Urothelium cell line (cell line): ENCODE results near the gene AHSP.
A peak's percentile ranks its signal among the peaks of the same experiment; 100 is the strongest.
"Not testable (repeated sequence)": the region's sequence is repeated elsewhere in the genome, so short reads cannot be mapped to it uniquely, and the experiment has no call there.

Experiments
- DNase-seq: peaks from one replicate; pipeline ENCODE4 v3.0.0; 2011; ENCODE audit warnings: low spot score, mixed read lengths
- FAIRE-seq: peaks from 2 replicates; lab custom pipeline; 2011; peaks lifted over from hg19 to GRCh38; lab: Jason Lieb, UNC

The AHSP gene, protein sequence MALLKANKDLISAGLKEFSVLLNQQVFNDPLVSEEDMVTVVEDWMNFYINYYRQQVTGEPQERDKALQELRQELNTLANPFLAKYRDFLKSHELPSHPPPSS

DNA sequence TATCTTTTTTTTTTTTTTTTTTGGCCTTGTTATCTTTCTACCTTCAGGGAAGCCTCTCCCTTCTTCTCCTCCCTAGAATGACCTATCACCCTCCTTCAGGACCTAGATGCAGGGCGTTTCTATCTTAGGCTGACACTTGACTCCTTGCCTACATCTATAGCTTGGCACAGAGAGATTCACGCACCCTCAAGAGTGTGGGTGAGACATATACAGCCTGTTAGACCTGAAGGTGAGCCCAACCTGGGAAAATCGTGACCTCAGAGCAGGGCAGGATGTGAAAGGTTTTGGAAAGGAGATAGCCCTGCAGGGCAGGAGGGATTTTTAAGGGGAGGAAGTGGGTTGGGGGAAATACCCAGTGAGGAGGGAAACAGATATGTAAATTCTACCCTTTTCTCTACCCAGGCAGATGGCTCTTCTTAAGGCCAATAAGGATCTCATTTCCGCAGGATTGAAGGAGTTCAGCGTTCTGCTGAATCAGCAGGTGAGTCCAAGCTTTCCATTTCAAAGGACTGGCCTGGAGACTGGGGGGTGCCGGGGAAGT, at the start of gene AHSP:
Gene AHSP, plus strand, starts transcription at position 167 of the 541 bp plus-strand sequence. Its CDS starts 240 bp downstream, at position 407.
- FAIRE-seq: no peak
- DNase-seq: no peak

DNA sequence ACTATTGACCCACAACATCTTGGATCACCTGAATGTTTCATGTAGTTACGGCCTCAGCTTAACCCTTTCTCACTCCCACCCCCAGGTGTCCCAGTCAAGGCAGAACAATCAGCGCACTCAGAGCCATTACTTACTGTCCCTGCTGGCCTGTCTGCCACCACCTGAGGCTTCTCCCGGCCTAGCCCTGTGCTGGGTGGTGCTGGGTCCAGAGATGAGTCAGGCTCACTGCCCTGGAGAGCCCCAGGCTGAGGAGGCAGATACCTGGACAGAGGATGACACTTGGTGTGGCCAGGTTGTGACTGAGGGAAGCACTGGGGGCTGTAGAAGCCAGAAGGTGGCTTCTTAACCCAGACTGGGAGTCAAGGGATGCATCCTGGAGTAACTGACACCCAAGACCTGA, 48.7 kb upstream of the AHSP start:
- FAIRE-seq (no peak), DNase-seq (no peak)

DNA sequence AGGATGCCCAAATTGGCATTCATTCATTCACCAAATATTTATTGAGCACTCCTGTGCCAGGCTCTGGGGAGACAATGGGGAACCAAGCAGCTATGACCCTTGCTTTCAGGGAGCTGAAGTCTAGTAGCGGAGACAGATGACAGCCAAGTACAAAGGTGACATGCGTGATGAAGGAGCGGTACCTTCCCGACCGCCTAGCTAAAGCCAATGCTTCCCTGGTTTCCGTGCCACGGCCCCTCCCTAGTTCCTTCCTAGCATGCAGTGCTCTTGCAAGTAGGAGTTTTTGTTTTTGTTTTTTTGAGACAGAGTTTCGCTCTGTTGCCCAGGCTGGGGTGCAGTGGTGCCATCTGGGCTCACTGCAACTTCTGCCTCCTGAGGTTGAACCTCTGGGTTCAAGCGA, 47.9 kb upstream of the AHSP start:
- FAIRE-seq: no peak
- no peak for DNase-seq

DNA sequence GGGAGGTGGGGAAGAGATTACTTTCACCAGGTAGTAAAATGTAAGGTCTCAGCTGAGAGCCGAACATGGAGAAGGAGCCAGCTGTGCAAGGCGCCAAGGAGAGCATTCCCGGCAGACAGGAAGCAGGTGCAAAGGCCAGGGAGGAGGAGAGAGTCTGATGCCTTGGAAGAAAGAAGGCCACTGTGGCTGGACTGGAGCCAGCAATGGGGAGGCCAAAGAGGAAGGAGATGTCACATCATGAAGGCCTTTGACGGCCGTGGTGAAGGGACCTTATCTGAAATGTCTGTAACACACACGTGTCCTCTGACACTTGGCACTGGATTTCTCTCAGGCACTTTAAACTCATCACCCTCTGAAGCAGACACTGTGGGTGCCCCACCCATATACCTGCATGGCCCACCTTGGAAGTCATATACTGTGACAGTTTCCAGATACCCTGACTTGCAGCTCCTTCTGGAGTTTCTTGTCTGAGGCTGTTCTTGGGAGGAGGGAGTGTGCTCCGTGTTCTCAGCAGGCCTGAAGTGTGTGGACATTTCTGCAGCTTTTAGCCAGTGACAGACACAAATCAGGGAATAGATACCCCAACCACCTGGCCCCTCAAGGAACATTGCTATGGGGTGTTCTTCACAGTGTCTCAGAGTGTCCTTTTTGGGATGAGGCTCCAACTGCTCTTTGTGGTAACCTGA, 46.7 kb upstream of the AHSP start:
- no peak for DNase-seq
- FAIRE-seq: no peak

DNA sequence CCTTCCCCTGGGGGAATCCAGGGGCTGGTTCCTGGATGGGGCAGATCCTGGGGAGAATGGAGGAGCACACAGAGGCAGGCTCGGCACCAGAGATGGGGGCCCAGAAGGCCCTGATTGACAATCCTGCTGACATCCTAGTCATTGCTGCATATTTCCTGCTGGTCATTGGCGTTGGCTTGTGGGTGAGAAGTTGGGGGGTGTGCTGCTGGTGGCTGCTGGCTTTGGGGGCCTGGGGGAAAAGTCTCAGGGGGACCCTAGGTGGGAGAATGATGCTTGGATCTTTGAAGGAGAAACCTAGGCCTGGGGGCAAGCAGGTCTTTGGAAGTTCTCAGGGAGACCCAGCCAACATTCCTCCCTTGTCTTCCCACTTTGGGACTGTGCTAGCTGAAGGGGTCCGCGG, 44.6 kb upstream of the AHSP start, which contains the start of gene SLC5A2:
Gene SLC5A2, plus strand, starts transcription at position 43 of the 400 bp plus-strand sequence. Its CDS starts 14 bp downstream, at position 57.
- no peak for DNase-seq
- no peak for FAIRE-seq

DNA sequence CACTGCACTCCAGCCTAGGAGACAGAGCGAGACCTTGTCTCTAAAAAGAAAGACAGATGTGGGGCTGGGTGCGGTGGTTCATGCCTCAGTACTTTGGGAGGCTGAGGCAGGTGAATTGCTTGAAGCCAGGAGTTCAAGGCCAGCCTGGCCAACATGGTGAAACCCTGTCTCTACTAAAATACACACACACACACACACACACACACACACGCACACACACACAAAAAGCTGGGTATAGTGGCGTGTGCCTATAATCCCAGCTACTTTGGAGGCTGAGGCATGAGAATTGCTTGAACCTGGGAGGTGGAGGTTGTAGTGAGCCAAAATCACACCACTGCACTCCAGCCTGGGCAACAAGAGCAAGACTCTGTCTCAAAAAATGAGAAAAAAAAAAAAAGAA, 43.7 kb upstream of the AHSP start:
- DNase-seq, FAIRE-seq: not testable (repeated sequence)

DNA sequence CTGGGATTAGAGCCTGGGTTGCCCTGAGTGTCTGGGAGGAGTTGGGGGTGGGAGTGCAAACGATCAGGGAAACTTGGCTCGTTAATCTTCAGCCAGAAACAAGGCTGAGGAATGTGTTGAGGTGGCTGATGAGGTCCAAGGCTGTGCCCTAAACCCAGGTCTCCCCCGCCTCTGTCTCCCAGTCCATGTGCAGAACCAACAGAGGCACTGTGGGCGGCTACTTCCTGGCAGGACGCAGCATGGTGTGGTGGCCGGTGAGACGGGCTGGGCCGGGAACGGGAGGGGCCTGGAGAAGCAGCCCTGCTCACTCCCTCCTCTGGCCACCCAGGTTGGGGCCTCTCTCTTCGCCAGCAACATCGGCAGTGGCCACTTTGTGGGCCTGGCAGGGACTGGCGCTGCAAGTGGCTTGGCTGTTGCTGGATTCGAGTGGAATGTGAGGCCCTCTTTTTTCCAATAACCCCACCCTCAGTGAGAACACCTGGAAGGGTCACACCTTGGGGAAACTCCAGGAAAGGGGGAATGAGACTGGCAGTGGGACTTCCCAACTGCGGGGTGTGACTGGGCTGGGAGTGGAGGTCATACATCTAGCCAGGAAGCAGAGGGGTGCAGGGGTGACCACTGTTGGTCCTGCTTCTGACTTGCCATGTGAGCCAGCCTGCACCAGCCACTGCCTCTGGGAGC, 43.1 kb upstream of the AHSP start:
- DNase-seq (peak; percentile 23), FAIRE-seq (no peak)

DNA sequence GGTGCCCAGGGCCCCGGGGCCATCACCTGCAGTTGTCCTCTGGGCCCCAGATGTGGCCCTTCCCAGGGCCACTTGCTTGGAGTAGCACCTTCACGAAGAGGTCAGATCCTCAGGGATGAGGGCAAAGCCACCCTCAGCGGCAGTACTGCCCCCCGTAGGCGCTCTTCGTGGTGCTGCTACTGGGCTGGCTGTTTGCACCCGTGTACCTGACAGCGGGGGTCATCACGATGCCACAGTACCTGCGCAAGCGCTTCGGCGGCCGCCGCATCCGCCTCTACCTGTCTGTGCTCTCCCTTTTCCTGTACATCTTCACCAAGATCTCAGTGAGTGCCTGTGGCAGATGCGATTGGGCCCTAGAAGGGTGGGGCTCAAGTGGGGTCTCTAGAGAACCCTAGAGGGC, 42.1 kb upstream of the AHSP start:
- FAIRE-seq: no peak
- DNase-seq: no peak

DNA sequence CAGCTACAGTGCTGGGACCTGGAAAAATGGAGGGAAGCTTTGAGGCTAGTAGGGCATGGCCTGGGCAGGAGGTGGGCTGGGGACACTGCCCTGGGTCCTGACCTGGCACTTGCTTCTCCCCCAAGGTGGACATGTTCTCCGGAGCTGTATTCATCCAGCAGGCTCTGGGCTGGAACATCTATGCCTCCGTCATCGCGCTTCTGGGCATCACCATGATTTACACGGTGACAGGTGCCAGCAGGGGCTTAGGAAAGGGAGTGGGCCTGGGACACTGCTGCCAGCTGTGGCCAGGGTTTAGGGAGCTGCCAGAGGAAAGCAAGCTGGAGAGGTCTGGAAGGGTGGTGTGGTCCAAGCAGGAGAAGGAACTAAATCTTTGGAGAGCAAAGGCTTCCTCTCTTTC, 41.7 kb upstream of the AHSP start:
- DNase-seq (no peak), FAIRE-seq (no peak)

DNA sequence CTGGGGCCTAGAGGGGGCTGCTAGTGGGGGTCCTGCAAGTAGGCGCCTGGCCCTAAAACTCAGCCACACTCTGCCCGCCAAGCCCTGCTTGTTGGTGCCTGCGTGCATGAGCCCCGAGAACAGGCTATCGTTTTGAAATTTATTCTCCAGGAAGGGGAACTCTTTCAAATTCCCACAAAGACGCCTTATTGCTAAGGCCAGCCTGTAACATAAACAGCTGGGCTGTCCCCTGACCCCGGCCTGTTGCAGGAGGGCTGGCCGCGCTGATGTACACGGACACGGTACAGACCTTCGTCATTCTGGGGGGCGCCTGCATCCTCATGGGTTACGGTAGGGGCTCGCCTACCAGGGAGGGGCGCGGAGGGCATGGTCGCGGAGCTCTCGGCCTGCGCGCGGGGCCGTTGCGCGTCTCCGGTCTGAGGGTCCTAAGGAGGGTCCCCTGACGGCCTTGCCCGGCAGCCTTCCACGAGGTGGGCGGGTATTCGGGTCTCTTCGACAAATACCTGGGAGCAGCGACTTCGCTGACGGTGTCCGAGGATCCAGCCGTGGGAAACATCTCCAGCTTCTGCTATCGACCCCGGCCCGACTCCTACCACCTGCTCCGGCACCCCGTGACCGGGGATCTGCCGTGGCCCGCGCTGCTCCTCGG, 40.5 kb upstream of the AHSP start:
- FAIRE-seq: no peak

DNA sequence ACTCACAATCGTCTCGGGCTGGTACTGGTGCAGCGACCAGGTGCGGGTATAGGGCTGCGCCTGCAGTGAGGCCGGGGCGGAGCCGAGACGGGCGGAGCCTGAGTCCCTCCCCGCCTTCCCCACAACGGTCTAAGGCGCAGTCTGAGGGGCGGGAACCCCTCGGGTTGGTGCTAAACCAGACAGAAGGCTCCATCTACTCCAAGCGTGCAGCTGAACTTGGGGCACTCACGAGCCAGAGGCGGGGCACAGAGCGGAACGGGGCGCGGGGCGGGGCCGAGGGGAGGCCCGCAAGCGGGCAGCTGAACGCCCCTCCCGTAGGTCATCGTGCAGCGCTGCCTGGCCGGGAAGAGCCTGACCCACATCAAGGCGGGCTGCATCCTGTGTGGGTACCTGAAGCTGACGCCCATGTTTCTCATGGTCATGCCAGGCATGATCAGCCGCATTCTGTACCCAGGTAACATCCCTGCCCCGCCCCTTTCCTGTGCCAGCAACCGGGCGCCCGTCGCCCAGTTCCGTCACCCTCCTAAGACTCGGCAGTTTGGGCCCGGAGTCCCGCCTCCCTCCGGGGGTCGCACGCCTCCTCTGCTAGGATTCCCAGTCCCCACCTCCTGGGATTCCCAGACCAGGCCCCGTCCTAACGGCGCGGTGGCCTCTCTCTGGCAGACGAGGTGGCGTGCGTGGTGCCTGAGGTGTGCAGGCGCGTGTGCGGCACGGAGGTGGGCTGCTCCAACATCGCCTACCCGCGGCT, 39.8 kb upstream of the AHSP start:
- no peak for DNase-seq

More for the DNA sequence above, 40.5 kb upstream of the AHSP start:
- no peak for DNase-seq

DNA sequence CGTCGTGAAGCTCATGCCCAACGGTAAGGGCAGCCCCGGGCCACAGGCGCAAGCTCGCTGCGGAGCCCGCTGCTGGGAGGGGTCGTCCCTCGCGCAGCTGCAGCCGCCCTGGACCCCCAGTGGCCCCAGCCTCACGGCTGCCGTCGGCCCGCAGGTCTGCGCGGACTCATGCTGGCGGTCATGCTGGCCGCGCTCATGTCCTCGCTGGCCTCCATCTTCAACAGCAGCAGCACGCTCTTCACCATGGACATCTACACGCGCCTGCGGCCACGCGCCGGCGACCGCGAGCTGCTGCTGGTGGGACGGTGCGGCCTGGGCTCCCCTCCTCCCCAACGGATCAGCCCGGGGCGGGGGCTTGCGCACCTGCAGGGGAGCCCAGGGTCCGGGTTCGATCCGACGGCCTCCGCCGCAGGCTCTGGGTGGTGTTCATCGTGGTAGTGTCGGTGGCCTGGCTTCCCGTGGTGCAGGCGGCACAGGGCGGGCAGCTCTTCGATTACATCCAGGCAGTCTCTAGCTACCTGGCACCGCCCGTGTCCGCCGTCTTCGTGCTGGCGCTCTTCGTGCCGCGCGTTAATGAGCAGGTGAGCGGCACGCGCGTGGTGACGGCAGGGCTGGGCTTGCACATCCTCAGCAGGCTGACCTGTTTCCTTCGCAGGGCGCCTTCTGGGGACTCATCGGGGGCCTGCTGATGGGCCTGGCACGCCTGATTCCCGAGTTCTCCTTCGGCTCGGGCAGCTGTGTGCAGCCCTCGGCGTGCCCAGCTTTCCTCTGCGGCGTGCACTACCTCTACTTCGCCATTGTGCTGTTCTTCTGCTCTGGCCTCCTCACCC, 39.0 kb upstream of the AHSP start:
- no peak for FAIRE-seq

More for the DNA sequence above, 39.8 kb upstream of the AHSP start:
- FAIRE-seq: no peak

DNA sequence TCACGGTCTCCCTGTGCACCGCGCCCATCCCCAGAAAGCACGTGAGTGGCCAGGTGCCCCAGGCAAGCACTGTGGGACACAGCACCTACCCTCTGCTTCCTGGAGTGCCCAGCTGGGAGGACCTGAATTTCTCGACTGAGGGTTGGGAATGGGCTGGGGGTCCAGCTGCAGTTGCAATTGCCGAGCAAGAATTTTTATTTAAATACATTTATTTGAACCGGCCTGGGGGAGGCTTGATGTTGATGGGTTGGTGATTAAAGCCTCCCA, 38.5 kb upstream of the AHSP start:
- FAIRE-seq (no peak), DNase-seq (no peak)

More for the DNA sequence above, 39.0 kb upstream of the AHSP start:
- no peak for DNase-seq

DNA sequence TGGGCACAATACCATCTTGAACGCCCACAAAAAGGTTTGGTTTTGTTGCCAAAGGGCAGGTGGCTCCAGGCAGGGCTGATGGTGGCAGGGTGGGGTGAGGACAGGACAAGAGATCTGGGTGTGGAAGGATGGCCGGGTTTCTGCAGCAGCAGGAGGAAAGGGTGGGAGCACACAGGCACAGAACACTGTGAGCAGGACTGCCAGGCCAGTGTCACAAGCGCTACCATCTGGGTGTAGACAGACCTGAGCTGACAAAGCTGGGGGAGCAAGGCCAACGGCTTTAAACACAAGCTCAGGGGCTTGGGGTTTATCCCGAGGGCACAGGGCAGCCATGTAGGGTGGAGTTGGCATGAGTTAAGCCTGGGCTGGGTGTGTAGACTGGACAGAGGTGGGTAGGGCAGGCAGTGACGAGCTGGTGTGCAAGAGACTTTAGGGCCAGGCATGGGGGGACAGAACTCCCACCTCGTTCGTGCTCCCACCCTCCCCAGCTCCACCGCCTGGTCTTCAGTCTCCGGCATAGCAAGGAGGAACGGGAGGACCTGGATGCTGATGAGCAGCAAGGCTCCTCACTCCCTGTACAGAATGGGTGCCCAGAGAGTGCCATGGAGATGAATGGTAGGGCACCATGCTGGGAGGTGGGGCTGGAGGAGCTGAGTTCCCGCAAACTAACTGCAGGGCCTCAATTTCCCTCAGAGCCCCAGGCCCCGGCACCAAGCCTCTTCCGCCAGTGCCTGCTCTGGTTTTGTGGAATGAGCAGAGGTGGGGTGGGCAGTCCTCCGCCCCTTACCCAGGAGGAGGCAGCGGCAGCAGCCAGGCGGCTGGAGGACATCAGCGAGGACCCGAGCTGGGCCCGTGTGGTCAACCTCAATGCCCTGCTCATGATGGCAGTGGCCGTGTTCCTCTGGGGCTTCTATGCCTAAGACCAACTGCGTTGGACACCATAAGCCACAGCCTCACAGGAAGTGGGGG, 37.8 kb upstream of the AHSP start:
- DNase-seq (no peak), FAIRE-seq (no peak)

DNA sequence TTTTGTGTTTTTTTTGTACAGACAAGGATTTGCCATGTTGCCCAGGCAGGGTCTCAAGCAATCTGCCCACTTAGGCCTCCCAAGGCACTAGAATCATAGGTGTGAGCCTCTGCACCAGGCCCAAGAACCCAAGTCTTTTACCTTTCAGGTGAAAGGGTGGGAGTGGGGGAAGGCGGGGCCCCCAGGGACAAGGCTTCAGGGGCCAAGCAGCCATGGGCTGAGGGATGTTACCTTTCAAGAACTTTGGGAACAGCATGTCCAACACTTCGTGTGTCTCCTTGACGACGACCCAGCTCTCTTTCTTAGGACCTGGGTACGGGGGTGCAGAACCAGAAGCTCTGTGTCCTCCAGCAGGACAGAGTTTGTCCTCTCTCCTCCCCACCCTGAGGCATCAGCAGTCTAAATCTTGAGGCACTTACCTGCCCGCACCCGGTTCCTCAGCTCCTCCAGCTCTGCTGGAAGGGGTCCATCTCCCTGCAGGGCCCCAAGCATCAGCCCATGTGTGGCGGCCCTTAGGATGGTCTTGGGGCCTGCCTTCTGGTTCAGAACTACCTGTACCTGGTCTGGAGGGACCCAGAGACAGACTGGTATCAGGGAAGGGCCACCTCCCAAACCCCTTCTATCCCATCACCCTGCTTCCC, 35.8 kb upstream of the AHSP start:
- FAIRE-seq (no peak), DNase-seq (no peak)

DNA sequence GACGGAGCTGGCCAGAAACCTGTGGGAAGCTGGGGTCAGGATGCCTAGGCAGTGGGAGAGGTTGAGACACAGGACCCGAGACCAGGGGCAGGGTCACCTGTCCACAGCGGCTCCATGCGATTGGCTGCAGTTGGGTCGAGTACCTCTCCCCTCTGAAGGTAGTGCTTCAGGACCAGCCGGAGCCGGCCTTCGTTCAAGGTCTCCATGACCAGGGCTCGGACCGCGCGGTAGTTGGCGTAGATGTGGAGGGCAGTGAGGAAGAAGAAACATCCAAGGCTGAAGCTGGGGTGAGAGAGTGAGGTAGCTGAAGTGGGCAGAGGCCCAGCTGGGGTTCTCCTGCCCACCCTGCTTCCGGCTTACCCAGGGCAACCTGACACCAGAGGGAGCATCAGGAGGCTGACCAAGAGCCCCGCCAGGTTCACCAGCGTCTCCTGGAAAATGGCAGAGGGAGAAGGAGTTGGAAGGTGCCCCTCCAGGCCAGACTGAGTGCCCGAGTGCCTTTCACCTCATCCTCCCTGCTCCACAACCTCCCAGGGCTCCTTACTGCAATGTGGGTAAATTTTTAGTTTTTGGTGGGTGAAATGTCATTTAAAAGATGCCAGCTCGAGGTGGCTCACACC, 34.1 kb upstream of the AHSP start:
- DNase-seq: no peak
- FAIRE-seq: no peak

DNA sequence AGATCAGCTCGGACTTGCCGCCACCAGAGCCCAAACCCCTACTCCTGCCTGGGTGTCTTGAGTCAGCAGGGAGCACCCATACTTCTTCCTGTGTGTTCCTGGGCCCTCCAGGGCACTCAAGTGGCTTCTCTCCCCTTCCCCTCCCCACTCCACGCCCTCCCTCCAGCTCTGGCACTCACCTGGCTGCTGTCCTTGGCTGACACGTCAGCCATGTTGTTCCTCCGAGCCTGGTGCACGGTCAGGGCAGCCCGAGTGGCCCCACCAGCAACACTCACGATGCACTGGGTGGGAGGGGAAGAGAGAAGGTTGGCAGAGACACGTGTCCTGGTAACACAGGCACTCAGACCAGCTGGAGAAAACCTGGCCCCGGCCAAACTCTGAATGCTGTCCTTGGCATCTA, 31.0 kb upstream of the AHSP start:
- FAIRE-seq (no peak), DNase-seq (no peak)

DNA sequence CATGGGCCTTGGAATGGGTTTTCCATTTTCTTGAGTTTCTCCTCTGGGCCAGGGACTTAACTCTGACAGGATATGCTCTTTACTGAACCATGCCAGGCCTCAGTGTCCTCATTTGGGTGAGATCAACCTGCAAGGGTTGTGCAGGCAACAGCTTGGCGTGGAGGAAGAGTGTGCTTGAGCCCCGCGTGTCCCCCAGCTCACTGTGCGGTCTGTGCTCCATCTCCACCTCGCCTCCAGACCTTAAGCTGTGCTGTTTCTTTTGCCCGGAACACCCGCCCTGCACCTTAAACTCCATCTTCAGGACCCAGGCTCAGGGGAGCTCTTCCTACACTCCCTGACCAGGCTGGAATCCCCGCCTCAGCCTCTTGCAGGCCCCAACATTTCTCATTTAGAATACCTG, 29.2 kb upstream of the AHSP start:
- DNase-seq (no peak), FAIRE-seq (no peak)
